OCI-LY1 (cell line): ENCODE results near the gene ANKS1A.

Experiments used
- EZH2 ChIP-seq: fragments of 200-600 bp; sonication (generic), shearing (Covaris generic); IDR thresholded peaks from 2 replicates; pipeline ENCODE4 v1.8.0; 2017; ENCODE audit warnings: borderline replicate concordance, mixed run types, mild to moderate bottlenecking, antibody characterized with exemption, low read length, moderate library complexity, mixed read lengths
- TF ChIP-seq, protein P1 (sequence below): fragments of 200-600 bp; sonication (generic), shearing (Covaris generic); IDR thresholded peaks from 2 replicates; pipeline ENCODE4 v1.5.1; 2017; ENCODE audit warnings: mild to moderate bottlenecking, antibody characterized with exemption, low read length, moderate library complexity, mixed read lengths

DNA sequence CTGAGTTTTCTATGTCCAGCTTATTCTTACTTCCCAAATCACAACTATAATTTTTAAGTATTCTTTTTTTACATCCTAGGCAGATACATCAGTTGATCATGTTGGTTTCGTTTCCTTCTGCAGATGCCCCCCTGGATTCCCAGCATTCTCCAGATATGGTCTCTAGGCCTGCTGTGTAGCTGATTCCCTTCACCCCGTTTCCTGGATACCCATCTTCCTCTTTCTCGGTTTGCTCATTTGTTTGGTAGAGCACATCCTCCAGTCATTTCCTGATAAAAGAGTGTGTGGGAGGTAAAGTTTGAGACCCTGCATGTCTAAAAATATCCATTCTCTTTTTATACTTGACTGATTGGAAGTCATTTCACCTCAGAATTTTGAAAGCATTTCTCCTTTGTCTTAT is 66.4 kb downstream of the ANKS1A start:
- TF ChIP-seq, protein P1, sequence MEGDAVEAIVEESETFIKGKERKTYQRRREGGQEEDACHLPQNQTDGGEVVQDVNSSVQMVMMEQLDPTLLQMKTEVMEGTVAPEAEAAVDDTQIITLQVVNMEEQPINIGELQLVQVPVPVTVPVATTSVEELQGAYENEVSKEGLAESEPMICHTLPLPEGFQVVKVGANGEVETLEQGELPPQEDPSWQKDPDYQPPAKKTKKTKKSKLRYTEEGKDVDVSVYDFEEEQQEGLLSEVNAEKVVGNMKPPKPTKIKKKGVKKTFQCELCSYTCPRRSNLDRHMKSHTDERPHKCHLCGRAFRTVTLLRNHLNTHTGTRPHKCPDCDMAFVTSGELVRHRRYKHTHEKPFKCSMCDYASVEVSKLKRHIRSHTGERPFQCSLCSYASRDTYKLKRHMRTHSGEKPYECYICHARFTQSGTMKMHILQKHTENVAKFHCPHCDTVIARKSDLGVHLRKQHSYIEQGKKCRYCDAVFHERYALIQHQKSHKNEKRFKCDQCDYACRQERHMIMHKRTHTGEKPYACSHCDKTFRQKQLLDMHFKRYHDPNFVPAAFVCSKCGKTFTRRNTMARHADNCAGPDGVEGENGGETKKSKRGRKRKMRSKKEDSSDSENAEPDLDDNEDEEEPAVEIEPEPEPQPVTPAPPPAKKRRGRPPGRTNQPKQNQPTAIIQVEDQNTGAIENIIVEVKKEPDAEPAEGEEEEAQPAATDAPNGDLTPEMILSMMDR: no peak
- TF ChIP-seq EZH2: no peak
